Measurements from ENCODE around the gene CCDC188. TPM values are rescaled to one million over a fixed set of nuclear protein-coding genes. Genes with fewer than 3 reads are reported as not detected.

The CCDC188 gene
- total and polyA plus RNA-seq, 2 of the 13 experiments (the other 11 are each of a cell fraction or from before 2014, with no cell fraction given), result not detected

DNA sequence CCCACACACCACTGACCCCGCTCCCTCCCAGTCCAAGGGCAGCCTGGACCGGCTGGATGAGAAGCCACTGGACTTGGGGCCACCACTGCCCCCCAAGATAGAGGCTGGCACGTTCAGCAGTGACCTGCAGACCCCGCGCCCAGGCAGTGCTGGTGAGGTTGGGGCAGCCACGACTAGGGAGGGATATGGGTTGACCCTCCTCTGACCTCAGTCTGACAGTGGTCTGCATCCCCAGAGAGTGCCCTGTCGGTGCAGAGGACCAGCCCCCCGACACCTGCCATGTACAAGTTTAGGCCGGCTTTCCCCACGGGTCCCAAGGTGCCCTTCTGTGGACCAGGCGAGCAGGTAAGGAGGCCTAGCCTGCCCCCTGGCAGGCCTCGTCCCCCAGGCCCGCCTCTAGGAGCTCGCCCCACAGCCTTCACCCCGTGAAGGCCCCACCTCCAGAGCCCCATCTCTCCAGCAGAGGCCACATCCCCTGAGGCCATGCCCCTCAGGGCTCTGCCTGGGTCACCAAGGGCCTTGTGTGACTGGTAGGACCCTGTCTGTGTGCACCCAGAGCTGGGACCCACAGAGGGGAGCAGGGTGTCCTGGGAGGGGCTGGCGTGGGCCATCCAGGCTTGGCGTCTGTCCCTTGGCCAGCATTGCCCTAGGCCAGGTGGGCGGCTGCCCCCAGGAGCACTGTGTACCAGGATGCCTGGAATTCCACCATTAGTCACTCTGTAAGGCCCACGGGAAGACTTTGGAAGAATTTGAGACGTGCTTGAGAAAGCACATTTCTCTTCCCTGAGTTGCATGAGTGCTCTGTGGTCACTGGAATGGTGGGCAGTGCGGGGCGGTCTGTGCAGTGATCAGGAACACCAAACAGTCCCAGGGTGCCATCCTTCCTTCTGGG lies 9.4 kb downstream of the CCDC188 start:
- POLR2A ChIA-PET, result no interaction called here
- peaks cover 2% of the 10 kb centered on the region for H3K79me2 ChIP-seq (ENCODE audit: insufficient read depth, low read length)
- H4K20me1 ChIP-seq (ENCODE audit: insufficient read depth, low read length), result 0 out of 2 replicates have a peak, but pooled peaks cover 6% of the 10 kb centered on the region
- no peak for FAIRE-seq
- no peak overlapping the region for H2AFZ ChIP-seq (ENCODE audit: low read length)
- whole genome bisulfite sequencing (ENCODE audit: low lambda C conversion rate), result 92% methylated on average over 6 of the region's 22 CpGs
- in situ Hi-C loops (cut with HindIII; ENCODE audit: extremely low pct_ligation_motif_present, low pct_unique_long_range_greater_than_20kb), result no loop called here
- no peaks in the 10 kb centered on the region for H3K27me3 ChIP-seq (ENCODE audit: control insufficient read depth in 1 of 2, insufficient read depth in 2 of 2, low read length in 2 of 2)
- H3K4me3 ChIP-seq (replicated peaks in 1 of 3; ENCODE audit: insufficient read depth in 1 of 3, low read depth in 2 of 3, low read length in 3 of 3), result no peak overlapping the region
- no peaks in the 10 kb centered on the region for H3K4me1 ChIP-seq (ENCODE audit: insufficient read depth, low read length)
- no TSS peak for BruUV-seq (replicated peaks)
- CTCF ChIA-PET (ENCODE audit: low intra/inter-chr PET ratio, low total read pairs), result no interaction called here
- H3K9ac ChIP-seq (ENCODE audit: insufficient read depth, low read depth, low read length), result no peak overlapping the region
- TF ChIP-seq ZNF281 (CRISPR knock-in tag; IDR thresholded peaks at IDR 0.05; ENCODE audit: borderline replicate concordance) (no peak), MAFK (conservative IDR thresholded peaks at IDR 0.05 in 1 of 2, IDR thresholded peaks at IDR 0.05 in 1 of 2; ENCODE audit: low read length in 2 of 2) (no peak), SMAD1 (CRISPR knock-in tag; IDR thresholded peaks at IDR 0.05; ENCODE audit: borderline replicate concordance, low read depth) (no peak), HOXA5 (CRISPR knock-in tag; IDR thresholded peaks at IDR 0.05) (no peak), HNF4G (IDR thresholded peaks at IDR 0.05; ENCODE audit: borderline replicate concordance, low read depth, low read length) (no peak), HNF4G (CRISPR knock-in tag; IDR thresholded peaks at IDR 0.05; ENCODE audit: borderline replicate concordance, low read depth) (no peak), ERF (CRISPR knock-in tag; IDR thresholded peaks at IDR 0.05) (no peak), THAP11 (CRISPR knock-in tag; IDR thresholded peaks at IDR 0.05) (no peak), HNF4A (CRISPR knock-in tag; IDR thresholded peaks at IDR 0.05) (no peak), ZNF83 (CRISPR knock-in tag; IDR thresholded peaks at IDR 0.05; ENCODE audit: borderline replicate concordance) (no peak)
- no peak overlapping the region for H3K27ac ChIP-seq (ENCODE audit: extremely low read length, insufficient read depth, low read length)
- no peaks in the 10 kb centered on the region for H3K9me3 ChIP-seq (ENCODE audit: low read length)
- H3K4me2 ChIP-seq (ENCODE audit: low read depth, low read length), result no peak overlapping the region
- intact Hi-C loops (cut with micrococcal nuclease; ENCODE audit: unreplicated experiment), result no loop called here
- DNase-seq (ENCODE audit: low spot score), result no peak
- peaks cover 1 to 5% of the 10 kb centered on the region in 2 experiments; a peak in 2 of 5 replicates for H3K36me3 ChIP-seq (replicated peaks in 1 of 2; ENCODE audit: control insufficient read depth in 1 of 2, insufficient read depth in 2 of 2, low read length in 2 of 2)
- no peak for ATAC-seq
